ENCODE measurements around the gene PCSK7.

The PCSK7 gene

DNA sequence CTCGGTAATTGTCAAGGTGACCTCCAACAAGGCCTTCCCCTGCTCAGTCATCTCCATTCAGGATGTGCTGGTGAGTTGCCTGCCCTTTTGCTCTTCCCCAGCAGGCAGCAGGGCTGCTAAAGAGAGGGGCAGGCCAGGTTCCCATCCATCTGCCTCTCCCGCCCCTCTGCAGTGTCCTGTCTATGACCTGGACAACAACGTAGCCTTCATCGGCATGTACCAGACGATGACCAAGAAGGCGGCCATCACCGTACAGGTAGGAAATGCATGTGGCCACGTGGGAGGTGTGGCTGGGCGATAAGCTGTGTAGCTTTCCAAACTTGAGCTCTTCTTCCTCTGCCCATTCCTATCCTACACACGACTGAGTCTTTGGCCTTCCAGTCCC, 49.3 kb downstream of the PCSK7 start:
- TF ChIP-seq, protein P1, sequence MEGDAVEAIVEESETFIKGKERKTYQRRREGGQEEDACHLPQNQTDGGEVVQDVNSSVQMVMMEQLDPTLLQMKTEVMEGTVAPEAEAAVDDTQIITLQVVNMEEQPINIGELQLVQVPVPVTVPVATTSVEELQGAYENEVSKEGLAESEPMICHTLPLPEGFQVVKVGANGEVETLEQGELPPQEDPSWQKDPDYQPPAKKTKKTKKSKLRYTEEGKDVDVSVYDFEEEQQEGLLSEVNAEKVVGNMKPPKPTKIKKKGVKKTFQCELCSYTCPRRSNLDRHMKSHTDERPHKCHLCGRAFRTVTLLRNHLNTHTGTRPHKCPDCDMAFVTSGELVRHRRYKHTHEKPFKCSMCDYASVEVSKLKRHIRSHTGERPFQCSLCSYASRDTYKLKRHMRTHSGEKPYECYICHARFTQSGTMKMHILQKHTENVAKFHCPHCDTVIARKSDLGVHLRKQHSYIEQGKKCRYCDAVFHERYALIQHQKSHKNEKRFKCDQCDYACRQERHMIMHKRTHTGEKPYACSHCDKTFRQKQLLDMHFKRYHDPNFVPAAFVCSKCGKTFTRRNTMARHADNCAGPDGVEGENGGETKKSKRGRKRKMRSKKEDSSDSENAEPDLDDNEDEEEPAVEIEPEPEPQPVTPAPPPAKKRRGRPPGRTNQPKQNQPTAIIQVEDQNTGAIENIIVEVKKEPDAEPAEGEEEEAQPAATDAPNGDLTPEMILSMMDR (IDR thresholded peaks at IDR 0.05; ENCODE audit: borderline replicate concordance, insufficient read depth, low read depth, low read length): no peak
- H3K4me3 ChIP-seq (ENCODE audit: low read depth, low read length): no peak overlapping the region

DNA sequence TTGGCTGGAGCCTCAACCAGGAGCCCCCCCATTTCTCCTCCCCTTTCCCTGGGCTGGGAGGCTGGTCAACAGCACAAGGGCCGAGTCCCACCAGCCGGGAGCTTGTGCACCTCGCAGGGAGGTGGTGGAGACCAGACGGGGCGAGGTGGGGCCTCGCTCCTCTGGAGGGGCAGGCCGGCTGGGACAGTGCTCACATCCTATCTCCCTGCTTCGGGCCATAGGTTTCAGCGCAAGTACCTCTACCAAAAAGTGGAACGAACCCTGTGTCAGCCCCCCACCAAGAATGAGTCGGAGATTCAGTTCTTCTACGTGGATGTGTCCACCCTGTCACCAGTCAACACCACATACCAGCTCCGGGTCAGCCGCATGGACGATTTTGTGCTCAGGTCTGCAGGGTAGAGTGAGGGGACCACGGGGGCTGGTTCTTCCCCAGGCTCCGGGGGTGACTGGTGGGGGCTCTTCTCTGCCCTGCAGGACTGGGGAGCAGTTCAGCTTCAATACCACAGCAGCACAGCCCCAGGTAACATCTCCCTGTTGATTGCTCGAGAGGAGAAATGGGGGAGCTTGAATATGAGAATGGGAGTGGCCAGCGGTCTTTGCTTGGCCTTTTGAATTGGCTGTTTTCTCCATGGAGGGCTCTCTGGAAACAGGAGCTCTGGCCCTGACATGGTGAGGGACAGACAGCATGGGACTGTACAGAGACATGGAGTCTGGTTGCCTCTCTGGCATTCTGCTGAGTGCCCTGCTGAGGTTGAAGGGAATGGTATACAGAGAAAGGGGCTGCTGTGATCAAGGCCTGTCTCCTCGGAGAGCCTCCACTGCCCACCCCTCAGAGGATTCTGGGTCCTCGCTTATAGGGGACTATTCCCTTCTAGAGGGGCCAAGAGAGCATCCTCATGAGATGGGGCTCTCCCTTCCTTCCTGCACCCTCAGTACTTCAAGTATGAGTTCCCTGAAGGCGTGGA, 50.0 kb downstream of the PCSK7 start:
- TF ChIP-seq, protein P1 (IDR thresholded peaks at IDR 0.05; ENCODE audit: borderline replicate concordance, insufficient read depth, low read depth, low read length): no peak

GRCh38 chr11:117180661-117181585, 51.0 kb downstream of the PCSK7 start:
- H3K4me3 ChIP-seq (ENCODE audit: low read depth, low read length): no peak overlapping the region
- TF ChIP-seq, protein P1 (IDR thresholded peaks at IDR 0.05; ENCODE audit: borderline replicate concordance, insufficient read depth, low read depth, low read length): peak; percentile 93

More for the DNA sequence above, 50.0 kb downstream of the PCSK7 start:
- no peak overlapping the region for H3K4me3 ChIP-seq (ENCODE audit: low read depth, low read length)

- TF ChIP-seq, protein P1 (IDR thresholded peaks at IDR 0.05; ENCODE audit: borderline replicate concordance, insufficient read depth, low read depth, low read length): no peak
- H3K4me3 ChIP-seq (ENCODE audit: low read depth, low read length): peak overlapping the region; percentile 56
These were observed 51.9 kb downstream of the PCSK7 start for GRCh38 chr11:117180020-117180419.

DNA sequence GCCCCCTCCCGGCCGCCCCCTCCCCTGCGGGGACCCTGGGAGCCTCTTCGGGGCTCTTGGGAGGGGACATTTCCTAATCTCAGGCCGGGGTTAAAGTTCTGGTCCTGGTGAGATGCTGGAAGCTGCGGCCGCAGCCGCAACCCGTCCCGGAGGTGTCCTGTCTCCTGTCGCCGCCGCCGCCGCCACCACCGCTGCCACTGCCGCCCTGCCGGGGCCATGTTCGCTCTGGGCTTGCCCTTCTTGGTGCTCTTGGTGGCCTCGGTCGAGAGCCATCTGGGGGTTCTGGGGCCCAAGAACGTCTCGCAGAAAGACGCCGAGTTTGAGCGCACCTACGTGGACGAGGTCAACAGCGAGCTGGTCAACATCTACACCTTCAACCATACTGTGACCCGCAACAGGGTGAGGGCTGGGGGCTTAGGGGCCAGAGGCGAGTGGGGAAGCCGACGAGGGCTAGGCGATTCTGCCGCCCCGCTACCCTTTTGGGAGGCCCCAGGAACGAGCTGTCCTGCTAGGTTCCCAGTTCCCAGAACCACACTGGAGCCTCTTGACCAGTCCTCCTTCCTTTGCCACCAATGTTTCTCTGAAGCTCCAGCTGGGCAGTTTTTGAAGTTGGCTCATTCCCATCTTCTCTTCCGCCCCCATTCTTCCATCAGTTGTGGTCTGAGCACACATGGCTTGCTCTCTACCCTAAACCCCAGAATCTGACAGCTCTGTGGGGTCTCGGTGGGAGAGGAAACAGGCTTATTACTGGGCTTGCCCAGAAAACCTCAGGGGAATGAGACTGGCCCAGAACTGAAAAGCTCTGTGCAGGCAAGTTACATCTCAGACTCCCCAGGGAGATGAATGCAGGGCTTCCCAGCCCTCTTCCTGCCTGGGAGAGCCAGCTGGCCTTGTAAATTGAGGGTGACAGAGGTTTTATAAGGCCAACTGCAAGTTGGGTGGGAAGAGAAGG, 52.5 kb downstream of the PCSK7 start:
- TF ChIP-seq, protein P1 (IDR thresholded peaks at IDR 0.05; ENCODE audit: borderline replicate concordance, insufficient read depth, low read depth, low read length): no peak
- H3K4me3 ChIP-seq (ENCODE audit: low read depth, low read length): peak overlapping the region; percentile 56

All from GM12875 (cell line).